PFSK-1 (cell line): ENCODE measurements around the gene RACK1.

Experiments used
- FOXP2 ChIP-seq: optimal IDR thresholded peaks from 2 replicates; pipeline ENCODE3; 2011; ENCODE audit warnings: borderline replicate concordance, control low read depth, inconsistent platforms; ENCODE audit not compliant: insufficient read depth; ENCODE audit errors: extremely low read length, extremely low read depth
- POLR2AphosphoS5 ChIP-seq: IDR thresholded peaks from 2 replicates; pipeline ENCODE4 v1.6.1; 2012; ENCODE audit warnings: low read depth, mild to moderate bottlenecking, control low read depth, low read length, moderate library complexity
- SIN3A ChIP-seq: IDR thresholded peaks from 2 replicates; pipeline ENCODE4 v1.6.1; 2012; ENCODE audit warnings: mild to moderate bottlenecking, low read length, moderate library complexity, borderline replicate concordance; ENCODE audit not compliant: insufficient read depth
- TAF1 ChIP-seq: IDR thresholded peaks from 2 replicates; pipeline ENCODE4 v1.6.1; 2012; ENCODE audit warnings: low read length, control low read depth, borderline replicate concordance; ENCODE audit not compliant: insufficient read depth
- TF ChIP-seq, protein P1 (sequence below), 2 experiments: IDR thresholded peaks; 2 replicates each; pipeline versions ENCODE4 v1.6.1 to v1.8.0; 2011 to 2012; ENCODE audit warnings: low read depth in 2 of 2, low read length in 2 of 2, control low read depth in 1 of 2, inconsistent platforms in 1 of 2, mild to moderate bottlenecking in 1 of 2, moderate library complexity in 1 of 2; ENCODE audit not compliant: insufficient read depth in 1 of 2

Gene RACK1

DNA sequence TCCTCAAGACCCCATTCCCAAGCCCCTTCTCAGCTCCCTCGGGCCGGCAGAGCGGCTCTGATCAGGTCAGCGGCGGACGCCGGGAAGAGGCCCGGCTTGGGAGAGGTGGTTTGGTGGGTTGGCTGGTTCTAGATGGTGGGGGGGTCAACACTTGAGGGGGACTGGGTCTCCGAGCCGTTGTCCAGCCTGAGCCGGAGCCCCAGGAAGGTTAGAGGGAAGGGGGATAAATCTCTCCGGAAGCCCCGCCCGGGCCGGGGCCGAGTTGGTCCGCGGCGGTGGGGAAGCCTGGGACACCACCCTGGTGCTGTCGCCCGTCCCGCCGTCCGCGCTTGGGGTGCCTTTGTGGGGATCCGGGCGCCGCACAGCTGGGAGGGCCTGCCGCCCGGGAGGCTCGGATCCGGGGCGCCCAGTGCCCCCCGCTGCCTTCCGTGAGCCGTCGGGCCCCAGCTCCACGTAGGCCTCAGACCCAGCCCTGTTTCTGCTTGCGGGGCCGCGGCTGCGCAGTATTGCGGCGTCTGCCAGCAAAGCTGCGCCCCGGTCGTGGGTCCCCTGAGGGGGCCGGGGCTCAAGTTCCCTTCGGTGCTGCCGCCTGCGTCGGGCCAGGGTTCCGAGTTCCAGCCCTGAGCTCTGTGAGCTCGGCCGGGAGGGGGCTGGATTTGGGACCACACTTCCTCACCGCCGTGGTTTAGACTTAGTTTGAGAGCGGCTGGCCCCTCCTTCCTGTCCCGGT, 17.8 kb upstream of the RACK1 start:
- TF ChIP-seq POLR2AphosphoS5 (peak; percentile 79), SIN3A (no peak)

DNA sequence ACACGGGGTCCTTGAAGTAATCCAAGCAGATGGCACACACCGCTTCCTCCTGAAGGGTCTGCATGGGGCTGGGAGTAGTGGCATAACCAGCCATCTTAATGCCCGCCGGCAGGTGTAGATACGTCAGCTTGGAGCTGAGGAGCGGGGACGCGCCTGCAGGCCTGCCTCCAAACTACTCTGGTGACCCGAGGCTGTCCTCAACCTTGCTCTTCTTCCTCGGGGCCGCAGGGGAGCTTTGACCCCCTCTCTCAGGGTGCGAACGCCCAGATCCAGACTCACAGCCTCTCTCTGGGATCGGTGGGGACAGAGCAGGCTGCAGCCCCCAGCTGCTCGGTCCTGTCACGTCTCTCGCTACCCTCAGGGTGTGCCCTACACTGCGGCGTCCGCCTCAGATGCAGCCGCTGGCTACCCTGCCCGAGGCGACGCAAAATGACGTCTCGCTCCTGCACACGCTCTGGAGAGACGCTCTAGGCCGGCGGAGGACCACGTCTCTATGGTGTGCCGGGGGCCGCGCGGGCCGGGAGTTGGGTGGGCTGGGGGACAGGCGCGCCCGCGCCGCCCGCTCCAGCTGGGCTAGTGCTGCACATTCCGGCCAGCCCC, 17.1 kb upstream of the RACK1 start, which contains the start of gene TRIM52:
TSS of gene TRIM52 (minus strand) at position 424 of the 600 bp plus-strand sequence. CDS start at position 94, 330 bp downstream.
- TF ChIP-seq SIN3A (peak; percentile 96; the same call in 1 of the 2 replicates), TAF1 (peak; percentile 95), FOXP2 (peak; percentile 93), POLR2AphosphoS5 (peak; percentile 62)
- TF ChIP-seq, protein P1, sequence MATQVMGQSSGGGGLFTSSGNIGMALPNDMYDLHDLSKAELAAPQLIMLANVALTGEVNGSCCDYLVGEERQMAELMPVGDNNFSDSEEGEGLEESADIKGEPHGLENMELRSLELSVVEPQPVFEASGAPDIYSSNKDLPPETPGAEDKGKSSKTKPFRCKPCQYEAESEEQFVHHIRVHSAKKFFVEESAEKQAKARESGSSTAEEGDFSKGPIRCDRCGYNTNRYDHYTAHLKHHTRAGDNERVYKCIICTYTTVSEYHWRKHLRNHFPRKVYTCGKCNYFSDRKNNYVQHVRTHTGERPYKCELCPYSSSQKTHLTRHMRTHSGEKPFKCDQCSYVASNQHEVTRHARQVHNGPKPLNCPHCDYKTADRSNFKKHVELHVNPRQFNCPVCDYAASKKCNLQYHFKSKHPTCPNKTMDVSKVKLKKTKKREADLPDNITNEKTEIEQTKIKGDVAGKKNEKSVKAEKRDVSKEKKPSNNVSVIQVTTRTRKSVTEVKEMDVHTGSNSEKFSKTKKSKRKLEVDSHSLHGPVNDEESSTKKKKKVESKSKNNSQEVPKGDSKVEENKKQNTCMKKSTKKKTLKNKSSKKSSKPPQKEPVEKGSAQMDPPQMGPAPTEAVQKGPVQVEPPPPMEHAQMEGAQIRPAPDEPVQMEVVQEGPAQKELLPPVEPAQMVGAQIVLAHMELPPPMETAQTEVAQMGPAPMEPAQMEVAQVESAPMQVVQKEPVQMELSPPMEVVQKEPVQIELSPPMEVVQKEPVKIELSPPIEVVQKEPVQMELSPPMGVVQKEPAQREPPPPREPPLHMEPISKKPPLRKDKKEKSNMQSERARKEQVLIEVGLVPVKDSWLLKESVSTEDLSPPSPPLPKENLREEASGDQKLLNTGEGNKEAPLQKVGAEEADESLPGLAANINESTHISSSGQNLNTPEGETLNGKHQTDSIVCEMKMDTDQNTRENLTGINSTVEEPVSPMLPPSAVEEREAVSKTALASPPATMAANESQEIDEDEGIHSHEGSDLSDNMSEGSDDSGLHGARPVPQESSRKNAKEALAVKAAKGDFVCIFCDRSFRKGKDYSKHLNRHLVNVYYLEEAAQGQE (IDR thresholded peaks at IDR 0.05; ENCODE audit: insufficient read depth in 1 of 2, low read depth in 2 of 2, low read length in 2 of 2): peak in 1 of 2 experiments; percentile 50; a peak in 2 of 4 replicates

DNA sequence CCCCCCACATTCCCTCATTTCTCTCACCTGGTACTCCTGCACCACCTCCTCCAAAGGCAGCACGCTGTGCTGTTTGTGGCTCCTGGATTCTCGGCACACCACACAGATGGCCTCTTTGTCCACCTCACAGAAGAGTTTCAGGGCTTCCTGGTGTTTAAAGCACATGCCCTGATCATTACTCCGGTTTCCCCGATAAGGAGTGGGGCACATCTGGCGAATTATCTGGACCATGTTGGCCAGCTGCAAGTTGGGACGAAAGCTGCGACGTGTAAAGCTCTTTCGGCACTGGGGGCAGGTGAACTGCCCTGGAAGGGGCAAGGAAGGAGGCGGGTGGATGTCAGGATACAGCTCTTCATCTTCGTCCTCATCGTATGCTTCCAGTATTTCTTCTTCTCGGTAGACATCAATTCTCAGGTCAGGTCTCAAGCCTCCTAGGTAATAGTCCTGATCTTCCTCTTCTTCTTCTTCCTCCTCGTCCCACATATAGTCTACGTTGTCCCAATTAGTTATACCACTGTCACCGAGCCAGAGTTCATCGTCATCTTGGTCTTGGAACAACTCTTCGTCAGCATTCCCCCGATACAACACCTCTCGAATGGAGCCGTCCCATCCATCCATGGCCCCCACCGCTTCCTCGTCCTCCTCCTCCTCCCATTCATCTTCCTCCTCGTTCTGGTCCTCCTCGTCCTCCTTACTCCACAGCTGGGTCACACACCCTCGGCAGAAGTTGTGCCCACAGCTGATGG, 16.4 kb upstream of the RACK1 start:
- TF ChIP-seq SIN3A (no peak), TAF1 (no peak), POLR2AphosphoS5 (no peak), FOXP2 (no peak)
- TF ChIP-seq, protein P1 (IDR thresholded peaks at IDR 0.05; ENCODE audit: insufficient read depth in 1 of 2, low read depth in 2 of 2, low read length in 2 of 2): no peak

DNA sequence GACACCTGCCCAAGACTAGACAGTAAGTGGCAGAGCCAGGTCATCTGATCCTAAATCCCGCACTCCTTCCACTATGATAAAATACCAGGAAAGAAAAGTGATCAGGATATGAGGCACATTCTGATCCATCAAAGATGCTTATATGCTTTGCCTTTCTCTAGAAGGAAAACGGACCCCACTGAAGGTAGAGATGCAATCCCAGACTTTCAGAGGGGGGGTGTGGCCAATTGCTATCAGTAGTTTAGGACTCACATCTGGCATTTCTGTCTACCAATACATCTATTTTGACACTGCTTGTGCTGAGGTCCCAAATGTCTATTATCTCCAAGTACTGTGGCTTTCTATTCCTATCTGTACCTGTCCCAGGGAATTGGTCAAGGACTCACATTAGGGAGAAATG, 15.6 kb upstream of the RACK1 start:
- TF ChIP-seq POLR2AphosphoS5 (no peak; the same call in 1 of the 2 replicates), SIN3A (no peak), TAF1 (no peak), FOXP2 (no peak)
- TF ChIP-seq, protein P1 (IDR thresholded peaks at IDR 0.05; ENCODE audit: insufficient read depth in 1 of 2, low read depth in 2 of 2, low read length in 2 of 2): no peak

DNA sequence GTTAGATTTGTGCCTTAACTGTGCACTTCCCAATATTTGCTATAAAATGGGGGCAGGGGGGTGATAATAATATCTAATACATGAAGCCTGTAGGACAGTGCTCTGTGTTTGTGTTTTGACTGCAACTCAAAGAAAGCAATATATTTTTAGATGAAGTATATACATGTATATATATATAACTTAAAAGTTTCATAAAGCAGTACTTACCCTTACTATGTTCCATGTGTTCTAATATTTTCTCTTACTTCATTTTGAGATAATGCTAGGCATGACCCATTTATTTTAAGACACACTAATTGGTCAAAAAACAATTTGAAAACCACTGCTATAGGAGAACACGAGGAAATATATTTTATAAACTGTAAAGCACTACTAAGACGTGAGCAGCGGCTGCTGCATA, 14.9 kb upstream of the RACK1 start:
- TF ChIP-seq, protein P1 (IDR thresholded peaks at IDR 0.05; ENCODE audit: insufficient read depth in 1 of 2, low read depth in 2 of 2, low read length in 2 of 2): no peak
- no peak for TF ChIP-seq SIN3A
- TF ChIP-seq POLR2AphosphoS5: no peak
- no peak for TF ChIP-seq FOXP2
- no peak for TF ChIP-seq TAF1
